ENCODE measurements around the gene HNRNPL. TPM values are rescaled to one million over a fixed set of nuclear protein-coding genes. Genes with fewer than 3 reads are reported as not detected.

HNRNPL gene
- total RNA-seq, 1 experiment from 2014 or later, result 710 TPM

- no CpG with 5 or more reads among the region's 4 CpGs for WGBS (ENCODE audit: extremely low coverage, insufficient read length, low lambda C conversion rate)
- Histone ChIP-seq H4K8ac (replicated peaks; ENCODE audit: insufficient read length, low read depth, low read length) (no peak overlapping the region), H2BK20ac (ENCODE audit: low read depth, low read length, poor library complexity, severe bottlenecking) (no peak overlapping the region), H3K23me2 (ENCODE audit: insufficient read length, low read depth, low read length, poor library complexity, severe bottlenecking) (peaks cover 8% of the 10 kb centered on the region), H2BK5ac (ENCODE audit: insufficient read length, low read length) (no peak overlapping the region), H3K56ac (ENCODE audit: insufficient read length, low read depth, low read length) (no peak overlapping the region), H2BK12ac (ENCODE audit: insufficient read length, low read depth, low read length) (no peak overlapping the region), H3K79me2 (ENCODE audit: insufficient read depth, low read length) (0 out of 2 replicates have a peak, but pooled peaks cover 2% of the 10 kb centered on the region), H3T11ph (ENCODE audit: low read length) (no peak overlapping the region), H3K14ac (ENCODE audit: insufficient read depth, low read length) (no peak overlapping the region), H2AFZ (ENCODE audit: low read length) (no peak overlapping the region), H3K23ac (ENCODE audit: insufficient read length, low read depth, low read length) (no peak overlapping the region), H4K91ac (ENCODE audit: insufficient read length, low read depth, low read length) (no peak overlapping the region), H2BK15ac (ENCODE audit: low read depth, low read length) (no peak overlapping the region), H3K27ac (ENCODE audit: insufficient read length, low read depth, low read length) (no peak overlapping the region), H3K4ac (ENCODE audit: low read depth, low read length) (no peak overlapping the region), H3K4me1 (ENCODE audit: insufficient read depth, low read length) (peaks cover 2% of the 10 kb centered on the region; the same call in 1 of the 2 replicates), H3K9me3 (ENCODE audit: control insufficient read depth, low read depth, low read length) (no peaks in the 10 kb centered on the region), H4K20me1 (ENCODE audit: control insufficient read depth, insufficient read depth, insufficient read length) (no peaks in the 10 kb centered on the region), H2AK5ac (ENCODE audit: insufficient read length, low read length) (no peak overlapping the region), H3K18ac (ENCODE audit: insufficient read length, low read depth, low read length) (no peak overlapping the region), H3K4me2 (ENCODE audit: insufficient read depth, insufficient read length, low read length) (no peak overlapping the region), H3K9ac (ENCODE audit: extremely low read depth, insufficient read length, low read length) (no peak overlapping the region), H4K5ac (ENCODE audit: insufficient read length, low read depth, low read length) (no peak overlapping the region), H2BK120ac (ENCODE audit: low read depth, low read length, poor library complexity, severe bottlenecking) (no peak overlapping the region), H3K79me1 (ENCODE audit: insufficient read depth, low read depth, low read length, poor library complexity, severe bottlenecking) (no peaks in the 10 kb centered on the region), H3K27me3 (ENCODE audit: insufficient read depth, low read length) (no peaks in the 10 kb centered on the region)
- Mint-ChIP-seq H3K4me3 (no peak overlapping the region), H3K9me3 (no peaks in the 10 kb centered on the region), H3K36me3 (ENCODE audit: insufficient read depth in 1 of 3, low read depth in 3 of 3) (peaks cover 39 to 67% (median 44%) of the 10 kb centered on the region in 3 experiments), H3K4me1 (peaks cover 13% of the 10 kb centered on the region in 2 experiments), H3K27ac (peak overlapping the region in 2 of 3 experiments; percentile 40 to 44; a peak in 2 of 7 replicates), H3K27me3 (ENCODE audit: low read depth) (no peaks in the 10 kb centered on the region)
- no peak for TF ChIP-seq CTCF (conservative IDR thresholded peaks at IDR 0.05)
- DNase-seq, result no peak
Observed at GRCh38 chr19:38834104-38834490, 15.7 kb downstream of the HNRNPL start.
